Stimulated activated CD4-positive, alpha-beta T cell treated with anti-CD3 and anti-CD28 coated beads, Interleukin-15, amount 100 ng/mL, for 48 hours (primary cell): ENCODE measurements around the gene LARP7.
"Not testable (repeated sequence)": the region's sequence is repeated elsewhere in the genome, so short reads cannot be mapped to it uniquely, and the experiment has no call there.

Experiments
- DNase-seq, 2 donors: peaks; one replicate each; pipeline ENCODE4 v3.0.0-alpha.2; 2020; ENCODE audit warnings: low read depth in 2 of 2

Gene LARP7

GRCh38 chr4:112650332-112650731 is 13.4 kb downstream of the LARP7 start:
- DNase-seq: no peak

GRCh38 chr4:112651641-112652040 is 14.7 kb downstream of the LARP7 start:
- DNase-seq: no peak

- no peak for DNase-seq
These were observed 15.3 kb downstream of the LARP7 start for GRCh38 chr4:112652216-112652615.

GRCh38 chr4:112655270-112655669 is 18.3 kb downstream of the LARP7 start:
- no peak for DNase-seq

- not testable (repeated sequence) for DNase-seq
These were observed 19.2 kb downstream of the LARP7 start for GRCh38 chr4:112656115-112656514.

GRCh38 chr4:112664611-112665010 is 27.7 kb downstream of the LARP7 start:
- no peak for DNase-seq

GRCh38 chr4:112668131-112668530 is 31.2 kb downstream of the LARP7 start:
- DNase-seq: no peak

- no peak for DNase-seq
These were observed 36.1 kb downstream of the LARP7 start for GRCh38 chr4:112673076-112673475.

GRCh38 chr4:112673686-112674085 is 36.7 kb downstream of the LARP7 start:
- no peak for DNase-seq

GRCh38 chr4:112674376-112674775 is 37.4 kb downstream of the LARP7 start:
- no peak for DNase-seq

- DNase-seq: no peak
These were observed 40.7 kb downstream of the LARP7 start for GRCh38 chr4:112677519-112678091.

- DNase-seq: no peak
These were observed 44.1 kb downstream of the LARP7 start for GRCh38 chr4:112680996-112681395.

- no peak for DNase-seq
These were observed 56.6 kb downstream of the LARP7 start for GRCh38 chr4:112693507-112693906.

GRCh38 chr4:112700679-112701078 is 63.7 kb downstream of the LARP7 start:
- DNase-seq: no peak

GRCh38 chr4:112702892-112703291 is 65.9 kb downstream of the LARP7 start:
- DNase-seq: no peak

GRCh38 chr4:112704322-112704721 is 67.4 kb downstream of the LARP7 start:
- DNase-seq: no peak

GRCh38 chr4:112704991-112705845 is 68.3 kb downstream of the LARP7 start:
- no peak for DNase-seq

- DNase-seq: not testable (repeated sequence)
These were observed 69.2 kb downstream of the LARP7 start for GRCh38 chr4:112705891-112706839.

- DNase-seq: no peak
These were observed 69.9 kb downstream of the LARP7 start for GRCh38 chr4:112706840-112707207.
